WI38 (cell line): Measurements from ENCODE around the gene SLC24A3.

Source experiments
- H3K4me3 ChIP-seq: 2 replicates; pipeline ENCODE4 v1.5.1; 2011; ENCODE audit warnings: low read depth, mild to moderate bottlenecking, control low read depth, low read length
- TF ChIP-seq, protein P1 (sequence below): IDR thresholded peaks from 2 replicates; pipeline ENCODE4 v1.5.1; 2012; ENCODE audit warnings: low read depth, mild to moderate bottlenecking, control low read depth, low read length

The SLC24A3 gene

DNA sequence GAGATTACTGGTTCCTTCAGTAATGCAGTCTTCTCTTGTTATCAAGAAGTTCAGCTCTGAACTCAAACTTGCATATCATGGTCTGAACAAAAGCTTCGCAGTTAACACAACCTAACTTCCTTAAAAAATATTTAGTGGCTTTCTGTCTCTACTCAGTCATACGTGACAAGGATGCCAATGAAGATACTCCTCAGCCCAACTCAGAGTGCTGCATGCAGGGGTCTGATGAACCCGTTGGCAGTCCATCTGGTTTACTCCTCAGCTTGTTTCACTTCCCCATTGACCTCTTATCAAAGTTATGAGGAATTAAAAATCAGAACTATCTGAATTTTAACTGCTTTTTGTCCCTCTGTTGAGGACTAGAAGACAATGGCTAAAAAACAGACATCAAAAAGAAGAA is 489.0 kb downstream of the SLC24A3 start:
- TF ChIP-seq, protein P1, sequence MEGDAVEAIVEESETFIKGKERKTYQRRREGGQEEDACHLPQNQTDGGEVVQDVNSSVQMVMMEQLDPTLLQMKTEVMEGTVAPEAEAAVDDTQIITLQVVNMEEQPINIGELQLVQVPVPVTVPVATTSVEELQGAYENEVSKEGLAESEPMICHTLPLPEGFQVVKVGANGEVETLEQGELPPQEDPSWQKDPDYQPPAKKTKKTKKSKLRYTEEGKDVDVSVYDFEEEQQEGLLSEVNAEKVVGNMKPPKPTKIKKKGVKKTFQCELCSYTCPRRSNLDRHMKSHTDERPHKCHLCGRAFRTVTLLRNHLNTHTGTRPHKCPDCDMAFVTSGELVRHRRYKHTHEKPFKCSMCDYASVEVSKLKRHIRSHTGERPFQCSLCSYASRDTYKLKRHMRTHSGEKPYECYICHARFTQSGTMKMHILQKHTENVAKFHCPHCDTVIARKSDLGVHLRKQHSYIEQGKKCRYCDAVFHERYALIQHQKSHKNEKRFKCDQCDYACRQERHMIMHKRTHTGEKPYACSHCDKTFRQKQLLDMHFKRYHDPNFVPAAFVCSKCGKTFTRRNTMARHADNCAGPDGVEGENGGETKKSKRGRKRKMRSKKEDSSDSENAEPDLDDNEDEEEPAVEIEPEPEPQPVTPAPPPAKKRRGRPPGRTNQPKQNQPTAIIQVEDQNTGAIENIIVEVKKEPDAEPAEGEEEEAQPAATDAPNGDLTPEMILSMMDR = no peak
- no peak overlapping the region for H3K4me3 ChIP-seq

DNA sequence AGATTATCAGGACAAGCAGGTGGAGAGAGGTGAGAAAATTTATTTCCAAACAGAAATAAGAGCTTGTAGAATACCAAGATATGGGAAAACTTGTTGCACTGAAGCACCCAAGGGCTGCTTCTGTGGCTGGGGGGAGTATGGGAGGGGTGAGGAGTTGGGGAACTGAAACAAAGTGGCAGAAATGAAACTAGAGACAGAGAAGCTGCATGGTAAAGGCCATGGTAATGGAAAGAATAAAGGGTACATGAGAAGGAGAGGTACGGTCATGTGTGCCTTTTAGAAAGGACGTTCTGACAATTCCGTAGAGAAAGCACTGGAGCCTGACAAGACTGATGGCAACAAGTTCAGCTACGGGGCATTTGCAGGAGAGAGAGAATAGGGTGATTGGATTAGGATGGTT is 494.0 kb downstream of the SLC24A3 start:
- TF ChIP-seq, protein P1 = no peak
- no peak overlapping the region for H3K4me3 ChIP-seq

DNA sequence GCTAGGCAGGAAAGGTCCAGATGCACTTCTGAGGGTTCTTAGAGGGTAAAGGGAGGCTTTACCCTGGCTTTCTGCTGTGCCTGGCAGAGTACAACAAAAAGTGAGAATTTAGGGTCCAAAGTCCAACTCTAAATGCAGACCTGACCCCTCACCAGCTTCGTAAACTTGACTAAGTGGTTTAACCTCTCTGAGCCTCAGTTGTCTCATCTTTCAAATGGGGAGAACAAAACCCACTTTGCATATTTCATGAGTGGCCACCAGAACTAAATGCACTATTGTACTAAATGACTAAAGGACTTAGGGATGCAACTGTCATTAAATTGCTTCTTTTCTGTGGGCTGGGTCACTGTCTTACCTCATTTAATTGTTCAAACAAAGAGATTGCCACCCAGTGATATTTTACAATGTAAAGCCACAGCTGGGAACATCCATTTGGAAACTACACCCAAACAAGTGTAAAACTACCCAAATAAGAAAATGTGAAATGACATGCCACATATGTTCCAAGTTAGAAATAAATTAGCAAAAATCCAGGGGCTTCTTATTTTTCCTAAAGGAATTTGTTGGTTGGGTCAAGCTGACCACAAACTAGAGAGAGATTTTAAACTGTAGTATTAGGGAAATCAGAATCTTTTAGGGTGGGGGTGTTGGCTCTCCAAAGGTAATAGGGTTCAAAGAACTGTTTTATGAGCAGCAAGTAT is 497.3 kb downstream of the SLC24A3 start:
- TF ChIP-seq, protein P1 = no peak
- no peak overlapping the region for H3K4me3 ChIP-seq

DNA sequence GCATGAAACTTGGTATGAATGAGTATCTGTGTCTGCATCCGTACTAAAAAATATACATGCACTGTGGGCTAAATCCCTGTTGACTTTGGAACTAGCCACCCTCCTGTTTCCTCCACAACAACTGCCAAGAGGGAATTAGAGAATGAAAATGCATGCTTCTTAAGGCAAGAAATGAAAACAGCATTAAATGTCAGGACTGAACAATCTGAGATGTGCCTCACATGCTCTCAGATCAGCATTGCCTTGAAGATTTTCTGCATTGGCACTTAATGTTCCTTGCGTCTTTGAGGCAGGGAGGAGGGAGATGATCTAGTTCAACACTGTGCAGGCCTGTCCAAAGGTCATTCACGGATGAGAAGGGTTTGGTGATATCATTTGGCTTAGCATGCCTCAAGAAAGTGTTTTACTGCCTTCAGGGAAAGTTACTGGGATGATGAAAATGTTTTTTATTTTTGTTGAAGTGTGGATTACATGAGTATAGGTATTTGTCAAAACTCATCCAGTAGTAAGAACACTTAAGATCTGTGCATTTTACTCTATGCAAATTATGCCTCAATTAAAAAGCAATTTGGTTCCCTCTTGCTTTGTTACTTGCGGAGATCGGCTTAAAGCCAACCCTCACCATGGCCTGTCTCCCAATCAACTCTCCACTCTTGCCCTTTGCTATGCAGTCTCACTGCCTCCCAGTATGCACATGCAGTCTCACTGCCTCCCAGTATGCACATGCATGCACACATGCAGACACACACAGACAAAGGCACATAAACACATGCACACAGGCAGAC is 498.1 kb downstream of the SLC24A3 start:
- TF ChIP-seq, protein P1 = no peak
- no peak overlapping the region for H3K4me3 ChIP-seq

DNA sequence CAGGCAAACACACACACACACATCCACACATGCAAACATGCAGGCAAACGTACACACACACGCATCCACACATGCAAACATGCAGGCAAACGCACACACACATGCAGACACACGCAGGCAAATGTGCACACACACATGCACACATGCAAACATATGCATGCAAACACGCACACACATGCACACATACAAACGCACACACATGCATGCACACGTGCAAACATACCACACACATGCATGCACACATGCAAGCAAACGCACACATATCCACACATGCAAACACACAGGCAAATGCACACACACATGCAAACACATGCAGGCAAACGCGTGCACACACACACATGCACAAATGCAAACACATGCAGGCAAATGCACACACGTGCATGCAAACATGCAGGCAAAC is 498.7 kb downstream of the SLC24A3 start:
- TF ChIP-seq, protein P1 = no peak
- no peak overlapping the region for H3K4me3 ChIP-seq

DNA sequence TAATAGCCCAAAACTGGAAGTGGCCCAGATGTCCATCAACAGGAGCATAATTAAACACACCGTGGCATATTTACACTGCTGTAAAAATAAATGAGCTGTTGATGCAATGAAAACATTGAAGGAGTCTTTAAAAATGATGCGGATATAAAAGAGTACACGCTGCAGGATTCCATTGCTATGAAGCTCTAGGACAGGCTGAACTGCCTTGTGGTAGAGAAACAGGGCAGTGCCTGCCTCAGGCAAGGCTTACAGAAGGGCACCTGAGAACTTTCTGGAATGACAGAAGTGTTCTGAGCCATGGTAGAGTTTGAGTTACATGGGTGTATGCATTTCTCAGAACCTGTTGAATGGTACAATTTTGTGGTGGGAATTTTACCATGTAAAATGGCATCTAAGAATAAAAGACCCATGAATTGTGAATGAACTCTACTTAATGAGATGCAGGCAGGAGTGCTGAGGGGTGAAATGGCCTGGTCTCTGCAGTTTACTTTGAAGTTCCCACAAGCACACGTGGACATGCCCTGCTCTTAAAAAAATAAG is 500.3 kb downstream of the SLC24A3 start:
- no peak overlapping the region for H3K4me3 ChIP-seq
- TF ChIP-seq, protein P1 = no peak
